ACC112 (cell line): ENCODE data around the gene TECR.
"Not testable (repeated sequence)": the region's sequence is repeated elsewhere in the genome, so short reads cannot be mapped to it uniquely, and the experiment has no call there.

Experiments used
- H2AFZ ChIP-seq: fragments of 200-600 bp; sonication (generic); one replicate; pipeline ENCODE4 v1.6.0; 2017; ENCODE audit warnings: antibody characterized with exemption, low read length; ENCODE audit not compliant: unreplicated experiment
- H3K27ac ChIP-seq: fragments of 200-600 bp; sonication (generic); 2 replicates; pipeline ENCODE4 v1.5.1; 2014; ENCODE audit warnings: low read depth, mild to moderate bottlenecking, antibody characterized with exemption, low read length, moderate library complexity
- H3K27me3 ChIP-seq: fragments of 200-600 bp; sonication (generic); 2 replicates; pipeline ENCODE4 v1.6.1; 2014; ENCODE audit warnings: mild to moderate bottlenecking, antibody characterized with exemption, low read length, moderate library complexity, mixed read lengths; ENCODE audit not compliant: insufficient read depth
- H3K36me3 ChIP-seq: fragments of 200-600 bp; sonication (generic); 2 replicates; pipeline ENCODE4 v1.6.1; 2016; ENCODE audit warnings: mild to moderate bottlenecking, antibody characterized with exemption, low read length, moderate library complexity, mixed read lengths; ENCODE audit not compliant: insufficient read depth
- H3K4me1 ChIP-seq: fragments of 200-600 bp; sonication (generic); one replicate; pipeline ENCODE4 v1.6.1; 2016; ENCODE audit warnings: low read length, mixed read lengths; ENCODE audit not compliant: insufficient read depth, unreplicated experiment, control insufficient read depth
- H3K4me3 ChIP-seq: fragments of 200-600 bp; sonication (generic); 2 replicates; pipeline ENCODE4 v1.5.1; 2014; ENCODE audit warnings: mild to moderate bottlenecking, low read depth, low read length
- H3K79me2 ChIP-seq: fragments of 200-600 bp; sonication (generic); one replicate; pipeline ENCODE4 v1.6.0; 2016; ENCODE audit warnings: low read length; ENCODE audit not compliant: control insufficient read depth, unreplicated experiment, insufficient read depth

The TECR gene

GRCh38 chr19:14563989-14564651 is 34.7 kb downstream of the TECR start:
- Histone ChIP-seq H3K27me3 (no peaks in the 10 kb centered on the region), H3K4me3 (no peak overlapping the region), H3K79me2 (peaks cover 7% of the 10 kb centered on the region), H2AFZ (no peak overlapping the region), H3K27ac (no peak overlapping the region), H3K36me3 (no peaks in the 10 kb centered on the region), H3K4me1 (peaks cover 5% of the 10 kb centered on the region)

- H3K4me1 ChIP-seq, H2AFZ ChIP-seq, H3K27me3 ChIP-seq, H3K27ac ChIP-seq, H3K79me2 ChIP-seq, H3K4me3 ChIP-seq, H3K36me3 ChIP-seq: not testable (repeated sequence)
These were observed 35.4 kb downstream of the TECR start for GRCh38 chr19:14564652-14565297.

GRCh38 chr19:14565298-14565679 is 35.9 kb downstream of the TECR start:
- Histone ChIP-seq H3K27ac (no peak overlapping the region), H3K4me1 (peaks cover 5% of the 10 kb centered on the region), H3K4me3 (no peak overlapping the region), H3K36me3 (no peaks in the 10 kb centered on the region), H3K27me3 (no peaks in the 10 kb centered on the region), H3K79me2 (peaks cover 8% of the 10 kb centered on the region), H2AFZ (no peak overlapping the region)

GRCh38 chr19:14565765-14566711 is 36.6 kb downstream of the TECR start:
- Histone ChIP-seq H3K27me3 (no peaks in the 10 kb centered on the region), H2AFZ (no peak overlapping the region), H3K36me3 (no peaks in the 10 kb centered on the region), H3K27ac (no peak overlapping the region), H3K4me3 (no peak overlapping the region), H3K4me1 (no peaks in the 10 kb centered on the region), H3K79me2 (peaks cover 8% of the 10 kb centered on the region)

- Histone ChIP-seq H3K27me3 (no peaks in the 10 kb centered on the region), H3K79me2 (peaks cover 15% of the 10 kb centered on the region), H3K27ac (no peak overlapping the region), H3K4me1 (no peaks in the 10 kb centered on the region), H3K36me3 (no peaks in the 10 kb centered on the region), H3K4me3 (no peak overlapping the region), H2AFZ (no peak overlapping the region)
These were observed 37.3 kb downstream of the TECR start for GRCh38 chr19:14566712-14567077.

GRCh38 chr19:14567079-14567478 is 37.7 kb downstream of the TECR start:
- Histone ChIP-seq H3K79me2 (peaks cover 16% of the 10 kb centered on the region), H3K27ac (no peak overlapping the region), H3K4me3 (no peak overlapping the region), H3K27me3 (no peaks in the 10 kb centered on the region), H3K4me1 (no peaks in the 10 kb centered on the region), H2AFZ (no peak overlapping the region), H3K36me3 (no peaks in the 10 kb centered on the region)

- no peaks in the 10 kb centered on the region for H3K27me3 ChIP-seq
- H2AFZ ChIP-seq = no peak overlapping the region
- no peaks in the 10 kb centered on the region for H3K36me3 ChIP-seq
- H3K4me3 ChIP-seq = peak overlapping the region; percentile 86
- peaks cover 4% of the 10 kb centered on the region for H3K4me1 ChIP-seq
- peaks cover 16% of the 10 kb centered on the region for H3K79me2 ChIP-seq
- no peak overlapping the region for H3K27ac ChIP-seq
These were observed 41.6 kb downstream of the TECR start for GRCh38 chr19:14570864-14571527.

GRCh38 chr19:14571695-14572490 is 42.5 kb downstream of the TECR start, which contains the start of gene NDUFB7:
NDUFB7 (minus strand) TSS chr19:14572066; CDS start chr19:14572000, 66 bp downstream.
- Histone ChIP-seq H3K79me2 (peaks cover 16% of the 10 kb centered on the region), H3K4me3 (peak within 1 kb of the TSS; percentile 86), H3K27me3 (no peaks in the 10 kb centered on the region), H3K36me3 (no peaks in the 10 kb centered on the region), H3K27ac (no peak within 1 kb of the TSS), H2AFZ (peak within 1 kb of the TSS; percentile 36), H3K4me1 (peaks cover 4% of the 10 kb centered on the region)

- peaks cover 4% of the 10 kb centered on the region for H3K4me1 ChIP-seq
- H3K27ac ChIP-seq = no peak overlapping the region
- H3K27me3 ChIP-seq = no peaks in the 10 kb centered on the region
- H2AFZ ChIP-seq = no peak overlapping the region
- H3K4me3 ChIP-seq = no peak overlapping the region
- no peaks in the 10 kb centered on the region for H3K36me3 ChIP-seq
- peaks cover 13% of the 10 kb centered on the region for H3K79me2 ChIP-seq
These were observed 46.1 kb downstream of the TECR start for GRCh38 chr19:14575428-14575980.
